BE2C (cell line): ENCODE results near the gene GNG7.
"Not testable (repeated sequence)": the region's sequence is repeated elsewhere in the genome, so short reads cannot be mapped to it uniquely, and the experiment has no call there.

Experiments used
- DNase-seq: peaks from one replicate; pipeline ENCODE4 v3.0.0-alpha.2; 2020
- H3K27me3 ChIP-seq: fragments of 250-450 bp; sonication (Bioruptor Pico); 2 replicates; pipeline ENCODE4 v1.5.1; 2020; ENCODE audit warnings: mild to moderate bottlenecking
- H3K36me3 ChIP-seq: fragments of 250-450 bp; sonication (Bioruptor Pico); 2 replicates; pipeline ENCODE4 v1.5.1; 2020; ENCODE audit warnings: mild to moderate bottlenecking
- H3K4me1 ChIP-seq: fragments of 250-450 bp; sonication (Bioruptor Pico); 2 replicates; pipeline ENCODE4 v1.5.1; 2020
- H3K4me3 ChIP-seq: 2 replicates; pipeline ENCODE4 v1.5.1; 2011; ENCODE audit warnings: low read depth, low read length
- H3K9me3 ChIP-seq: fragments of 250-450 bp; sonication (Bioruptor Pico); 2 replicates; pipeline ENCODE4 v1.5.1; 2020
- CTCF ChIP-seq: IDR thresholded peaks from 2 replicates; pipeline ENCODE4 v1.5.1; 2012; ENCODE audit warnings: mild to moderate bottlenecking, low read depth, low read length

Gene GNG7

GRCh38 chr19:2582984-2583956 is 119.2 kb downstream of the GNG7 start:
- no peak overlapping the region for H3K4me3 ChIP-seq
- no peaks in the 10 kb centered on the region for H3K9me3 ChIP-seq
- TF ChIP-seq CTCF: no peak
- DNase-seq: no peak
- no peaks in the 10 kb centered on the region for H3K27me3 ChIP-seq
- no peaks in the 10 kb centered on the region for H3K4me1 ChIP-seq
- no peaks in the 10 kb centered on the region for H3K36me3 ChIP-seq

GRCh38 chr19:2580396-2580795 is 122.1 kb downstream of the GNG7 start:
- H3K4me3 ChIP-seq, DNase-seq, H3K4me1 ChIP-seq, H3K9me3 ChIP-seq, H3K27me3 ChIP-seq, H3K36me3 ChIP-seq: not testable (repeated sequence)

- no peak for DNase-seq
- no peaks in the 10 kb centered on the region for H3K4me1 ChIP-seq
- no peak for TF ChIP-seq CTCF
- H3K27me3 ChIP-seq: no peaks in the 10 kb centered on the region
- no peaks in the 10 kb centered on the region for H3K36me3 ChIP-seq
- H3K9me3 ChIP-seq: no peaks in the 10 kb centered on the region
- H3K4me3 ChIP-seq: no peak overlapping the region
Observed at GRCh38 chr19:2579678-2580280, 122.7 kb downstream of the GNG7 start.

- peak overlapping the region; percentile 62 for H3K4me3 ChIP-seq
- TF ChIP-seq CTCF: peak; percentile 85
- no peaks in the 10 kb centered on the region for H3K27me3 ChIP-seq
- no peaks in the 10 kb centered on the region for H3K36me3 ChIP-seq
- H3K9me3 ChIP-seq: peaks cover 3% of the 10 kb centered on the region
- DNase-seq: peak; percentile 83
- H3K4me1 ChIP-seq: no peaks in the 10 kb centered on the region
Observed at GRCh38 chr19:2578901-2579677, 123.4 kb downstream of the GNG7 start.

GRCh38 chr19:2578391-2578890 is 124.1 kb downstream of the GNG7 start:
- no peak for TF ChIP-seq CTCF
- H3K27me3 ChIP-seq: no peaks in the 10 kb centered on the region
- H3K4me3 ChIP-seq: peak overlapping the region; percentile 62
- H3K9me3 ChIP-seq: peaks cover 3% of the 10 kb centered on the region
- no peak for DNase-seq
- H3K36me3 ChIP-seq: no peaks in the 10 kb centered on the region
- no peaks in the 10 kb centered on the region for H3K4me1 ChIP-seq

GRCh38 chr19:2577722-2578335 is 124.7 kb downstream of the GNG7 start:
- no peak for TF ChIP-seq CTCF
- Histone ChIP-seq H3K9me3 (peaks cover 3% of the 10 kb centered on the region), H3K4me3 (no peak overlapping the region), H3K4me1 (no peaks in the 10 kb centered on the region), H3K27me3 (no peaks in the 10 kb centered on the region), H3K36me3 (no peaks in the 10 kb centered on the region)
- no peak for DNase-seq
